Liver (tissue), 9 donors: ENCODE results near the gene TMEM42. TPM values are rescaled to one million over a fixed set of nuclear protein-coding genes. Genes with fewer than 3 reads are reported as not detected.

Experiments
- DNase-seq: peaks from one replicate; pipeline ENCODE4 v3.0.0-alpha.2; 2017; ENCODE audit warnings: low spot score
- H3K27ac ChIP-seq, 2 donors: one replicate each; pipeline ENCODE4 v1.7.0; 2013; ENCODE audit warnings: inconsistent platforms in 2 of 2, low read length in 2 of 2, control low read depth in 1 of 2, low read depth in 1 of 2, mild to moderate bottlenecking in 1 of 2
- H3K27me3 ChIP-seq, 4 donors: one replicate each; pipeline versions ENCODE4 v1.6.1 to v1.7.0; 2013; ENCODE audit warnings: low read length in 3 of 4, inconsistent platforms in 1 of 4, mild to moderate bottlenecking in 1 of 4, moderate library complexity in 1 of 4; ENCODE audit not compliant: control insufficient read depth in 4 of 4, insufficient read depth in 4 of 4
- H3K36me3 ChIP-seq, 4 donors: one replicate each; pipeline versions ENCODE4 v1.6.1 to v1.7.0; 2013; ENCODE audit warnings: low read length in 3 of 4, mild to moderate bottlenecking in 3 of 4, low read depth in 1 of 4, moderate library complexity in 1 of 4; ENCODE audit not compliant: control insufficient read depth in 4 of 4, insufficient read depth in 3 of 4
- H3K4me1 ChIP-seq, 4 donors: one replicate each; pipeline versions ENCODE4 v1.6.1 to v1.7.0; 2013; ENCODE audit warnings: low read length in 3 of 4, mild to moderate bottlenecking in 3 of 4, moderate library complexity in 1 of 4; ENCODE audit not compliant: control insufficient read depth in 4 of 4, insufficient read depth in 4 of 4
- H3K4me3 ChIP-seq, 3 donors: one replicate each; pipeline versions ENCODE4 v1.6.1 to v1.7.0; 2013; ENCODE audit warnings: low read length in 3 of 3, control low read depth in 1 of 3, low read depth in 1 of 3, mild to moderate bottlenecking in 1 of 3
- H3K9ac ChIP-seq, 2 donors: one replicate each; pipeline ENCODE4 v1.7.0; 2013; ENCODE audit warnings: low read length in 2 of 2, mild to moderate bottlenecking in 2 of 2, moderate library complexity in 2 of 2, control low read depth in 1 of 2, low read depth in 1 of 2
- H3K9me3 ChIP-seq, 4 donors: one replicate each; pipeline versions ENCODE4 v1.6.1 to v1.7.0; 2013; ENCODE audit warnings: low read length in 3 of 4; ENCODE audit not compliant: control insufficient read depth in 4 of 4
- CTCF ChIP-seq: fragments of 150-350 bp; IDR thresholded peaks from 2 replicates; pipeline ENCODE4 v1.5.1; 2017; ENCODE audit warnings: improper control_type of control experiment, low read depth, low read length; ENCODE audit not compliant: missing input control
- EGR1 ChIP-seq, 2 donors: IDR thresholded peaks; 2 replicates each; pipeline ENCODE4 v1.6.1; 2016 to 2018; ENCODE audit warnings: antibody characterized with exemption in 2 of 2, low read depth in 2 of 2
- JUND ChIP-seq, 2 donors: IDR thresholded peaks; 2 replicates each; pipeline ENCODE4 v1.6.1; 2016; ENCODE audit warnings: antibody characterized with exemption in 2 of 2
- NR2F2 ChIP-seq: IDR thresholded peaks from 2 replicates; pipeline ENCODE4 v1.6.1; 2016; ENCODE audit warnings: antibody characterized with exemption
- REST ChIP-seq: IDR thresholded peaks from 2 replicates; pipeline ENCODE4 v1.6.1; 2016; ENCODE audit warnings: antibody characterized with exemption, mild to moderate bottlenecking
- RXRA ChIP-seq, 2 donors: IDR thresholded peaks; 2 replicates each; pipeline ENCODE4 v1.6.1; 2017 to 2018; ENCODE audit warnings: antibody characterized with exemption in 2 of 2, mild to moderate bottlenecking in 1 of 2
- SP1 ChIP-seq: IDR thresholded peaks from 2 replicates; pipeline ENCODE4 v1.6.1; 2018; ENCODE audit warnings: antibody characterized with exemption, mild to moderate bottlenecking
- TAF1 ChIP-seq: conservative IDR thresholded peaks from 2 replicates; pipeline ENCODE4 v1.6.1; 2016; ENCODE audit warnings: antibody characterized with exemption, mild to moderate bottlenecking
- ZBTB33 ChIP-seq: IDR thresholded peaks from 2 replicates; pipeline ENCODE4 v1.6.1; 2016; ENCODE audit warnings: antibody characterized with exemption
- WGBS: extraction: QIAGEN DNeasy Blood & Tissue Kit; methylation state at CpG from one replicate; pipeline ENCODE4 v1.1.7; 2013; 5-methylcytosine and 5-hydroxymethylcytosine counted together
- polyA plus RNA-seq, 2 donors: library from polyadenylated mRNA; stranded (reverse) in 1 of 2; unstranded in 1 of 2; fragments of 200-250 nt in 1 of 2; fragments of >200 nt in 1 of 2; fragmentation: Nextera tagmentation in 1 of 2; extraction: Ambion mirVana in 1 of 2; gene quantifications; one replicate each; pipeline versions ENCODE4 v1.2.1 to v1.2.3, GENCODE V29; 2013 to 2015
- total RNA-seq, 2 donors: library from RNA; depleted of rRNA; stranded (reverse); fragments of >200 nt; gene quantifications; one replicate each; pipeline ENCODE4 v1.2.3, GENCODE V29; 2014
- donor health status: healthy.
- donor health status: healthy.
- donor health status: healthy.
- donor health status: healthy.
- donor health status: healthy.

Gene TMEM42
- total and polyA plus RNA-seq, 4 donors = 5.8 to 9.9 (median 8.1) TPM

- Histone ChIP-seq H3K9ac (no peak overlapping the region), H3K36me3 (no peaks in the 10 kb centered on the region), H3K4me1 (no peaks in the 10 kb centered on the region), H3K27ac (no peak overlapping the region), H3K27me3 (no peaks in the 10 kb centered on the region), H3K9me3 (no peaks in the 10 kb centered on the region), H3K4me3 (no peak overlapping the region)
- WGBS = 68% methylated on average over 4 of the region's 4 CpGs
- TF ChIP-seq TAF1 (no peak), CTCF (no peak), EGR1 (IDR thresholded peaks at IDR 0.05; ENCODE audit: low read depth in 2 of 2) (no peak), RXRA (IDR thresholded peaks at IDR 0.05) (no peak)
- DNase-seq = no peak
Measured at GRCh38 chr3:44883999-44884431, 22.3 kb downstream of the TMEM42 start.

- Histone ChIP-seq H3K36me3 (no peaks in the 10 kb centered on the region), H3K9me3 (no peaks in the 10 kb centered on the region), H3K27ac (no peak overlapping the region), H3K4me3 (no peak overlapping the region), H3K27me3 (no peaks in the 10 kb centered on the region), H3K4me1 (no peaks in the 10 kb centered on the region), H3K9ac (no peak overlapping the region)
- WGBS = 85% methylated on average over 4 of the region's 4 CpGs
- no peak for DNase-seq
- TF ChIP-seq SP1 = no peak
- no peak for TF ChIP-seq NR2F2
- no peak for TF ChIP-seq JUND (IDR thresholded peaks at IDR 0.05)
- TF ChIP-seq ZBTB33 = no peak
Measured at GRCh38 chr3:44885618-44886017, 23.9 kb downstream of the TMEM42 start.

GRCh38 chr3:44886561-44886960, 24.8 kb downstream of the TMEM42 start:
- WGBS = 69% methylated on average over 3 of the region's 3 CpGs
- H3K27ac ChIP-seq = no peak overlapping the region
- no peaks in the 10 kb centered on the region for H3K9me3 ChIP-seq
- H3K27me3 ChIP-seq = no peaks in the 10 kb centered on the region
- H3K4me1 ChIP-seq = no peaks in the 10 kb centered on the region
- DNase-seq = no peak
- H3K4me3 ChIP-seq = no peak overlapping the region
- H3K9ac ChIP-seq = no peak overlapping the region
- no peaks in the 10 kb centered on the region for H3K36me3 ChIP-seq
- TF ChIP-seq REST (no peak), RXRA (IDR thresholded peaks at IDR 0.05) (no peak)
